K562 (cell line): ENCODE measurements around the gene GIMAP8. TPM values are rescaled to one million over a fixed set of nuclear protein-coding genes. Genes with fewer than 3 reads are reported as not detected.

ENCODE experiments used
- BRF2 ChIP-seq: IDR thresholded peaks from 3 replicates; pipeline ENCODE4 v1.6.1; 2011; ENCODE audit warnings: borderline replicate concordance, mild to moderate bottlenecking; ENCODE audit not compliant: insufficient read length, insufficient read depth
- CEBPB ChIP-seq: fragments of 450-650 bp; IDR thresholded peaks from 2 replicates; pipeline ENCODE4 v1.6.1; 2016; ENCODE audit warnings: missing genetic modification characterization, missing compliant biosample characterization
- CTCF ChIP-seq, 3 experiments: IDR thresholded peaks in 2 of 3; conservative IDR thresholded peaks in 1 of 3; 2 replicates each; pipeline ENCODE4 v1.5.1; 2011 to 2012; ENCODE audit warnings: low read length in 3 of 3, mild to moderate bottlenecking in 3 of 3, control low read depth in 2 of 3, improper control_type of control experiment in 1 of 3, inconsistent platforms in 1 of 3, low read depth in 1 of 3, mixed read lengths in 1 of 3, moderate library complexity in 1 of 3; ENCODE audit not compliant: insufficient read depth in 2 of 3
- ESRRA ChIP-seq: fragments of 450-650 bp; IDR thresholded peaks from 2 replicates; pipeline ENCODE4 v1.6.1; 2014; ENCODE audit warnings: low read depth, mild to moderate bottlenecking, moderate library complexity, borderline replicate concordance
- HDAC2 ChIP-seq: fragments of 450-650 bp; IDR thresholded peaks from 2 replicates; pipeline ENCODE4 v1.6.1; 2016; ENCODE audit warnings: mild to moderate bottlenecking
- HMGXB4 ChIP-seq: sonication (generic); formaldehyde crosslinking; IDR thresholded peaks from 2 replicates; pipeline ENCODE4 v1.8.1; 2023; ENCODE audit warnings: mild to moderate bottlenecking, missing genetic modification reagents
- NBN ChIP-seq: fragments of 450-650 bp; IDR thresholded peaks from 2 replicates; pipeline ENCODE4 v1.6.1; 2016; ENCODE audit warnings: low read depth, mild to moderate bottlenecking
- PCBP1 ChIP-seq: fragments of 200-400 bp; formaldehyde crosslinking; IDR thresholded peaks from 2 replicates; pipeline ENCODE4 v1.6.1; 2018; ENCODE audit warnings: mild to moderate bottlenecking, low read depth, low read length; ENCODE audit not compliant: poor library complexity, severe bottlenecking
- RBM15 ChIP-seq: fragments of 200-400 bp; formaldehyde crosslinking; IDR thresholded peaks from 2 replicates; pipeline ENCODE4 v1.6.1; 2018; ENCODE audit warnings: mild to moderate bottlenecking, low read length, moderate library complexity; ENCODE audit not compliant: insufficient read depth
- ZNF253 ChIP-seq: fragments of 250-450 bp; sonication (Bioruptor Pico); conservative IDR thresholded peaks from 2 replicates; pipeline ENCODE4 v1.6.1; 2021; ENCODE audit warnings: mild to moderate bottlenecking
- ZNF280B ChIP-seq: fragments of 250-450 bp; sonication (Bioruptor Pico); IDR thresholded peaks from 2 replicates; pipeline ENCODE4 v1.5.1; 2021; ENCODE audit warnings: mild to moderate bottlenecking
- polyA plus RNA-seq, 8 experiments: library from polyadenylated mRNA; depleted of rRNA in 4 of 8; stranded (reverse) in 5 of 8; unstranded in 3 of 8; fragments of >200 nt; fragmentation: Nextera tagmentation in 2 of 8; fragmentation: Illumina TruSeq in 1 of 8; extraction: Ambion mirVana in 2 of 8; extraction: Trizol in 1 of 8; gene quantifications; 2 replicates each; pipeline versions ENCODE4 v1.2.1 to v1.2.3, GENCODE V29; 2011 to 2014; ENCODE audit warnings: inconsistent platforms in 1 of 8, missing spikeins in 1 of 8
- total RNA-seq, 7 experiments: library from RNA; depleted of rRNA in 6 of 7; stranded (reverse); fragments of >200 nt in 6 of 7; fragmentation: Illumina TruSeq in 2 of 7; extraction: Trizol in 2 of 7; gene quantifications; 2 replicates each; pipeline versions ENCODE4 v1.2.1 to v1.2.3, GENCODE V29; 2011 to 2021; ENCODE audit warnings: low replicate concordance in 1 of 7
- TF ChIP-seq, protein P1 (sequence below), 2 experiments: fragments of 450-650 bp in 1 of 2; sonication (generic) in 1 of 2; formaldehyde crosslinking in 1 of 2; IDR thresholded peaks in 1 of 2; conservative IDR thresholded peaks in 1 of 2; 2 replicates each; pipeline versions ENCODE4 v1.6.1 to v1.8.1; 2016 to 2023; ENCODE audit warnings: mild to moderate bottlenecking in 2 of 2, moderate library complexity in 2 of 2, inconsistent platforms in 1 of 2, missing genetic modification reagents in 1 of 2
- TF ChIP-seq, protein P2 (sequence below): fragments of 200-800 bp; sonication (Bioruptor generic); IDR thresholded peaks from 2 replicates; pipeline ENCODE4 v1.6.1; 2017; ENCODE audit warnings: missing genetic modification characterization, missing compliant biosample characterization

The GIMAP8 gene
- total and polyA plus RNA-seq, 9 of the 15 experiments (the other 6 are each of a cell fraction or from before 2014, with no cell fraction given): not detected

DNA sequence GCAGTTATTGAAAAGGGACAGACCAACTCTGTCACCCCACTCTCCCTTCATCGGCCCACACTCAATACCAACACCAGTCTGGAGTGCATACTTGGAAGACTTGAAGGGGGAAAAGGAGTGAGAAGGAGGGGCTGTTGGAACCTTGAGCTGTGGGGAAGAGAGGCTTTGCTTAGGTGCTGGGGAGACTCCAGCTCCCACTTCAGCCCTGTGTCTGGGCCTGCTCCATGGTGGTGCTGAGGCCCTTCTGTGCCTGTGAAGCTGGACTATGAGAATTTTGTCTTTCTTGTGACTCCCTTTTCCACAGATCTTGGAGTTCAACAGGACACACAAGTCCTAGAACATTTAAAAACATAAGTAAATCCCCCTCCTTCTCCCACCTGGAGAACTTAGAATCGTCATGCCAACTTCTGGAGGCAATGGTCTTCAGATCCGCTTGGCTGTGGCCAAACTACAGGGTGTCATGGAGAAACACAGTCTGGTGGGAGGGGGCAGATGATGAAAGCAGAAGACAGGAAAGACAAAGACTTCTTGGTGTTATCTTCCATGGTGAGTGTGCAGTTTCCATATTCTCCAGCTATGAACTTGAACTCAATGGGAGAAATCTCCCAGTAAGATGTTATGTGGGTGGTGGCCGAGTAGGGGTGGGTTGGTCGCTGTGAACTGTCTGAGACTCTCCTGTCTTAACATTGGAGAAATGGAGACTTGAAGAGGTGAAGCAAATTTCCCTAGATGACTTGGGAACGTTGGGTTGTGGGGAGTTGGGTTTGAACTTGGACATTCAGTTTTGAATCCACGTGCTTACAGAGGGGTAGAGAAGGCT lies 18.4 kb upstream of the GIMAP8 start (continued):
- TF ChIP-seq RBM15: no peak
- no peak for TF ChIP-seq ZNF253 (CRISPR knock-in tag)
- TF ChIP-seq, protein P1, sequence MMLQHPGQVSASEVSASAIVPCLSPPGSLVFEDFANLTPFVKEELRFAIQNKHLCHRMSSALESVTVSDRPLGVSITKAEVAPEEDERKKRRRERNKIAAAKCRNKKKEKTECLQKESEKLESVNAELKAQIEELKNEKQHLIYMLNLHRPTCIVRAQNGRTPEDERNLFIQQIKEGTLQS (IDR thresholded peaks at IDR 0.05): peak; percentile 80
- TF ChIP-seq, protein P1 (CRISPR knock-in tag; conservative IDR thresholded peaks at IDR 0.05): no peak
- TF ChIP-seq BRF2: no peak
- no peak for TF ChIP-seq ZNF280B
- TF ChIP-seq CTCF (IDR thresholded peaks at IDR 0.05 in 2 of 3, conservative IDR thresholded peaks at IDR 0.05 in 1 of 3; ENCODE audit: insufficient read depth in 2 of 3, low read depth in 1 of 3, low read length in 3 of 3): no peak
- TF ChIP-seq HMGXB4 (CRISPR knock-in tag): no peak
- TF ChIP-seq, protein P2, sequence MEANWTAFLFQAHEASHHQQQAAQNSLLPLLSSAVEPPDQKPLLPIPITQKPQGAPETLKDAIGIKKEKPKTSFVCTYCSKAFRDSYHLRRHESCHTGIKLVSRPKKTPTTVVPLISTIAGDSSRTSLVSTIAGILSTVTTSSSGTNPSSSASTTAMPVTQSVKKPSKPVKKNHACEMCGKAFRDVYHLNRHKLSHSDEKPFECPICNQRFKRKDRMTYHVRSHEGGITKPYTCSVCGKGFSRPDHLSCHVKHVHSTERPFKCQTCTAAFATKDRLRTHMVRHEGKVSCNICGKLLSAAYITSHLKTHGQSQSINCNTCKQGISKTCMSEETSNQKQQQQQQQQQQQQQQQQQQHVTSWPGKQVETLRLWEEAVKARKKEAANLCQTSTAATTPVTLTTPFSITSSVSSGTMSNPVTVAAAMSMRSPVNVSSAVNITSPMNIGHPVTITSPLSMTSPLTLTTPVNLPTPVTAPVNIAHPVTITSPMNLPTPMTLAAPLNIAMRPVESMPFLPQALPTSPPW (CRISPR knock-in tag): peak; percentile 62
- 0 out of 2 replicates have a peak, but pooled peaks have one; percentile 53 for TF ChIP-seq HDAC2
- TF ChIP-seq ESRRA: no peak
- TF ChIP-seq CEBPB: peak; percentile 69
- TF ChIP-seq NBN: peak; percentile 52; the same call in 1 of the 2 replicates
- no peak for TF ChIP-seq PCBP1
